Gastroesophageal sphincter (tissue), 3 donors: ENCODE results near the gene FHIT.

ENCODE experiments used
- CTCF ChIP-seq, 4 experiments: fragments of 200-600 bp in 2 of 4; fragments of 450-650 bp in 2 of 4; sonication (generic) in 1 of 4; IDR thresholded peaks; one replicate each; pipeline ENCODE4 v1.5.1; 2017 to 2019; ENCODE audit warnings: antibody characterized with exemption in 4 of 4, mild to moderate bottlenecking in 2 of 4, moderate library complexity in 2 of 4
- POLR2A ChIP-seq, 2 donors: fragments of 450-650 bp; IDR thresholded peaks; one replicate each; pipeline ENCODE4 v1.6.1; 2017; ENCODE audit warnings: antibody characterized with exemption in 2 of 2, mild to moderate bottlenecking in 2 of 2, moderate library complexity in 1 of 2
- POLR2AphosphoS5 ChIP-seq: sonication (generic); formaldehyde crosslinking; IDR thresholded peaks from one replicate; pipeline ENCODE4 v1.6.1; 2017; ENCODE audit warnings: antibody characterized with exemption

GRCh38 chr3:60131618-60132017 is 1119.6 kb downstream of the FHIT start:
- TF ChIP-seq POLR2A (IDR thresholded peaks at IDR 0.05) = no peak
- no peak for TF ChIP-seq POLR2AphosphoS5
- no peak for TF ChIP-seq CTCF (IDR thresholded peaks at IDR 0.05)
